ENCODE data around the gene CCDC192. TPM values are rescaled to one million over a fixed set of nuclear protein-coding genes. Genes with fewer than 3 reads are reported as not detected.

CCDC192 gene
- total and polyA plus RNA-seq, 2 donors, result 0.41 TPM; not detected in 1

Other genes starting within 250 kb of the CCDC192 start
- 108 TPM for gene PRRC1, start 185.8 kb upstream of the CCDC192 start, total RNA-seq
- gene PRRC1, start 185.8 kb upstream of the CCDC192 start, polyA plus RNA-seq, result 20.8 TPM
- 1.1 TPM for gene CTXN3, start 54.3 kb upstream of the CCDC192 start, total RNA-seq
- 0.06 TPM for gene CTXN3, start 54.3 kb upstream of the CCDC192 start, polyA plus RNA-seq